Thoracic aorta (tissue), 2 donors: ENCODE results near the gene CERK. TPM values are rescaled to one million over a fixed set of nuclear protein-coding genes. Genes with fewer than 3 reads are reported as not detected.

ENCODE experiments used
- ATAC-seq: fragments of 150-250 bp; one replicate; pipeline ENCODE4 v1.8.0; 2017; ENCODE audit warnings: low read depth; ENCODE audit not compliant: insufficient number of reproducible peaks, low FRiP score
- DNase-seq: peaks from one replicate; pipeline ENCODE4 v3.0.0-alpha.2; 2020; ENCODE audit warnings: low spot score
- H3K27ac ChIP-seq, 2 donors: fragments of 200-600 bp; sonication (generic); 1 replicate in 1 of 2; 2 replicates in 1 of 2; pipeline ENCODE4 v1.5.1; 2016; ENCODE audit warnings: mild to moderate bottlenecking in 2 of 2, moderate library complexity in 2 of 2
- H3K27me3 ChIP-seq: fragments of 200-600 bp; sonication (generic); replicated peaks from 2 replicates; pipeline ENCODE4 v1.6.0; 2016; ENCODE audit warnings: mild to moderate bottlenecking; ENCODE audit not compliant: insufficient read depth
- H3K36me3 ChIP-seq: fragments of 200-600 bp; sonication (generic); one replicate; pipeline ENCODE4 v1.5.1; 2016
- H3K4me1 ChIP-seq, 2 donors: fragments of 200-600 bp; sonication (generic); 1 replicate in 1 of 2; 2 replicates in 1 of 2; pipeline versions ENCODE4 v1.5.1 to v1.6.0; 2016; ENCODE audit warnings: low read depth in 2 of 2, mild to moderate bottlenecking in 1 of 2; ENCODE audit not compliant: control insufficient read depth in 1 of 2
- H3K4me3 ChIP-seq: fragments of 200-600 bp; sonication (generic); 2 replicates; pipeline ENCODE4 v1.5.1; 2016; ENCODE audit warnings: mild to moderate bottlenecking
- H3K9me3 ChIP-seq: fragments of 200-600 bp; sonication (generic); 2 replicates; pipeline ENCODE4 v1.5.1; 2016
- CTCF ChIP-seq: fragments of 200-600 bp; sonication (generic); IDR thresholded peaks from one replicate; pipeline ENCODE4 v1.5.1; 2019; ENCODE audit warnings: antibody characterized with exemption
- total RNA-seq, 2 donors: library from RNA; depleted of rRNA; stranded (reverse); fragments of >200 nt; gene quantifications; one replicate each; pipeline versions ENCODE4 v1.1.0 to v1.2.3, GENCODE V29; 2016

The CERK gene
- total RNA-seq, 2 donors from 2014 or later: 65.5 to 72.8 TPM

GRCh38 chr22:46726066-46726985 lies 11.7 kb downstream of the CERK start:
- ATAC-seq (no peak), DNase-seq (no peak)
- H3K27me3 ChIP-seq: no peaks in the 10 kb centered on the region
- no peak for TF ChIP-seq CTCF
- no peaks in the 10 kb centered on the region for H3K36me3 ChIP-seq
- no peak overlapping the region for H3K27ac ChIP-seq
- H3K4me3 ChIP-seq: no peak overlapping the region
- peaks cover 0 to 6% of the 10 kb centered on the region in 2 donors for H3K4me1 ChIP-seq
- H3K9me3 ChIP-seq: no peaks in the 10 kb centered on the region

DNA sequence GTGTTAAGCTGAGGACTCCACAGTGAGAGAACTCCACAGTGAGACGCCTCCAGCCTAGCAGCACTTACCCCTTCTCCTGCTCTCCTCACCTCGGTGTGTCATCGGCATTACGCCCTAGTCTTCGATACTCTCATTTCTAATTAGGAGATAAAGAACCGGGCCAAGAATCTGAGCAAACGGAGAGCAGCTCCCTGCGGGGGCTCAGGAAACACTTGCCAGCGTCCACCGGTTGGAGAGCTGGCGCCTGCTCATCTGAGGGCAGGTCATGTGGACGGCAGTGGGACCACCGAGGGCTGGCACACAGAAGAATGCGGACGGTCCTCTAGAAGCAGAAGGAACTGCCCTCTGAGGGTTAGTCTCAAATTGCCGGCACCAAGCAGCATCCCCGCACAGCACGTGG lies 13.0 kb downstream of the CERK start:
- no peak overlapping the region for H3K4me3 ChIP-seq
- H3K27me3 ChIP-seq: no peaks in the 10 kb centered on the region
- H3K36me3 ChIP-seq: peaks cover under 1% of the 10 kb centered on the region
- H3K9me3 ChIP-seq: no peaks in the 10 kb centered on the region
- DNase-seq (no peak), ATAC-seq (no peak)
- H3K27ac ChIP-seq: no peak overlapping the region
- no peaks in the 10 kb centered on the region for H3K4me1 ChIP-seq
- no peak for TF ChIP-seq CTCF

- ATAC-seq: no peak
- Histone ChIP-seq H3K9me3 (no peaks in the 10 kb centered on the region), H3K36me3 (peaks cover 11% of the 10 kb centered on the region)
Observed at GRCh38 chr22:46723882-46724281, 14.2 kb downstream of the CERK start.

GRCh38 chr22:46721501-46722085 lies 16.5 kb downstream of the CERK start:
- DNase-seq (no peak), ATAC-seq (no peak)
- Histone ChIP-seq H3K4me3 (no peak overlapping the region), H3K27me3 (no peaks in the 10 kb centered on the region), H3K4me1 (no peaks in the 10 kb centered on the region), H3K9me3 (no peaks in the 10 kb centered on the region), H3K27ac (no peak overlapping the region), H3K36me3 (peaks cover 27% of the 10 kb centered on the region)
- no peak for TF ChIP-seq CTCF

More at GRCh38 chr22:46723882-46724281, 14.2 kb downstream of the CERK start:
- no peaks in the 10 kb centered on the region for H3K4me1 ChIP-seq
- DNase-seq: no peak
- H3K4me3 ChIP-seq: no peak overlapping the region
- H3K27me3 ChIP-seq: no peaks in the 10 kb centered on the region
- no peak overlapping the region for H3K27ac ChIP-seq
- TF ChIP-seq CTCF: no peak

- Histone ChIP-seq H3K36me3 (peaks cover 27% of the 10 kb centered on the region), H3K4me1 (peaks cover 3% of the 10 kb centered on the region in 2 donors), H3K4me3 (no peak overlapping the region)
Observed at GRCh38 chr22:46719921-46720320, 18.1 kb downstream of the CERK start.

More at GRCh38 chr22:46719921-46720320, 18.1 kb downstream of the CERK start:
- H3K27ac ChIP-seq: no peak overlapping the region
- no peak for TF ChIP-seq CTCF
- no peak for ATAC-seq
- H3K27me3 ChIP-seq: no peaks in the 10 kb centered on the region
- no peak for DNase-seq
- no peaks in the 10 kb centered on the region for H3K9me3 ChIP-seq
